Kidney (tissue), 14 donors: Measurements from ENCODE around the gene ENAH. TPM values are rescaled to one million over a fixed set of nuclear protein-coding genes. Genes with fewer than 3 reads are reported as not detected.
A peak's percentile ranks its signal among the peaks of the same experiment; 100 is the strongest.

Experiments
- DNase-seq, 5 donors: peaks; one replicate each; pipeline ENCODE4 v3.0.0-alpha.2; 2013 to 2020
- FAIRE-seq: peaks from 2 replicates; lab custom pipeline; 2012; peaks lifted over from hg19 to GRCh38; lab: Jason Lieb, UNC
- H3K27ac ChIP-seq, 2 donors: one replicate each; pipeline ENCODE4 v1.7.0; 2013; ENCODE audit warnings: low read depth in 2 of 2, low read length in 2 of 2, inconsistent platforms in 1 of 2
- H3K27me3 ChIP-seq: one replicate; pipeline ENCODE4 v1.7.1; 2013; ENCODE audit warnings: low read length, inconsistent platforms; ENCODE audit not compliant: control insufficient read depth, insufficient read depth
- H3K36me3 ChIP-seq, 3 donors: one replicate each; pipeline versions ENCODE4 v1.7.0 to v1.7.1; 2013; ENCODE audit warnings: low read length in 3 of 3, control low read depth in 1 of 3, inconsistent platforms in 1 of 3; ENCODE audit not compliant: insufficient read depth in 3 of 3, control insufficient read depth in 2 of 3
- H3K4me1 ChIP-seq, 3 donors: one replicate each; pipeline versions ENCODE4 v1.7.0 to v1.7.1; 2013; ENCODE audit warnings: low read length in 3 of 3, inconsistent platforms in 1 of 3, low read depth in 1 of 3; ENCODE audit not compliant: control insufficient read depth in 2 of 3, insufficient read depth in 2 of 3
- H3K4me3 ChIP-seq, 3 donors: one replicate each; pipeline versions ENCODE4 v1.7.0 to v1.8.1; 2013; ENCODE audit warnings: low read length in 3 of 3, control low read depth in 1 of 3, inconsistent platforms in 1 of 3
- H3K9ac ChIP-seq, 3 donors: one replicate each; pipeline versions ENCODE4 v1.7.0 to v1.7.1; 2013; ENCODE audit warnings: low read length in 3 of 3, control low read depth in 1 of 3, inconsistent platforms in 1 of 3
- H3K9me3 ChIP-seq, 3 donors: one replicate each; pipeline versions ENCODE4 v1.7.0 to v1.7.1; 2013; ENCODE audit warnings: low read length in 3 of 3, control low read depth in 1 of 3, inconsistent platforms in 1 of 3; ENCODE audit not compliant: control insufficient read depth in 2 of 3, insufficient read depth in 1 of 3
- CTCF ChIP-seq: IDR thresholded peaks from 3 replicates; pipeline ENCODE4 v1.5.1; 2012; ENCODE audit warnings: mild to moderate bottlenecking, moderate library complexity, borderline replicate concordance; ENCODE audit not compliant: insufficient read depth; ENCODE audit errors: extremely low read depth
- intact Hi-C: fragments of 100-400 bp; cut with DNase I; formaldehyde crosslinking; loops from one replicate; pipeline ENCODE4 v1.11.1; 2022
- polyA plus RNA-seq: library from polyadenylated mRNA; stranded (reverse); fragments of 350-450 nt; fragmentation: Illumina TruSeq; extraction: RNeasy Lipid Tissue Mini Kit (QIAGEN cat#74804); gene quantifications from one replicate; pipeline ENCODE4 v1.2.3, GENCODE V29; 2014; ENCODE audit warnings: low read depth, low replicate concordance; ENCODE audit not compliant: insufficient read depth
- total RNA-seq: library from RNA; stranded (reverse); fragmentation: NEBNext Ultra II Directional; extraction: Animal tissue kit (Norgen Biotek cat#: 25700); gene quantifications from one replicate; pipeline ENCODE4 v1.2.1, GENCODE V29; 2021
- donor health status: control.
- donor health status: control.
- donor health status: control.
- donor health status: control.
- donor health status: control.
- donor health status: DM: yes; HTN: yes; CAD: no.
- donor health status: Normal renal cell carcinoma (clear cell type).

Gene ENAH
- total and polyA plus RNA-seq, 2 donors from 2014 or later: 6.2 to 42.3 TPM

GRCh38 chr1:225573216-225573615, 79.7 kb downstream of the ENAH start:
- TF ChIP-seq CTCF: no peak
- no peak for DNase-seq
- H3K27me3 ChIP-seq: no peaks in the 10 kb centered on the region
- H3K27ac ChIP-seq: no peak overlapping the region
- H3K9ac ChIP-seq: no peak overlapping the region
- no peak for FAIRE-seq
- no peaks in the 10 kb centered on the region for H3K4me1 ChIP-seq
- H3K4me3 ChIP-seq: no peak overlapping the region
- intact Hi-C loops: no loop called here
- no peaks in the 10 kb centered on the region for H3K36me3 ChIP-seq
- no peaks in the 10 kb centered on the region for H3K9me3 ChIP-seq

- DNase-seq (no peak), FAIRE-seq (no peak)
- TF ChIP-seq CTCF: no peak
- H3K4me3 ChIP-seq: no peak overlapping the region
- no peaks in the 10 kb centered on the region for H3K36me3 ChIP-seq
- H3K27me3 ChIP-seq: no peaks in the 10 kb centered on the region
- no peak overlapping the region for H3K27ac ChIP-seq
- intact Hi-C loops: no loop called here
- H3K4me1 ChIP-seq: no peaks in the 10 kb centered on the region
- H3K9ac ChIP-seq: no peak overlapping the region
- no peaks in the 10 kb centered on the region for H3K9me3 ChIP-seq
Measured at GRCh38 chr1:225572422-225572821, 80.5 kb downstream of the ENAH start.

GRCh38 chr1:225567789-225568188, 85.1 kb downstream of the ENAH start:
- no peaks in the 10 kb centered on the region for H3K27me3 ChIP-seq
- FAIRE-seq: no peak

More at GRCh38 chr1:225567789-225568188, 85.1 kb downstream of the ENAH start:
- DNase-seq: peak in 1 of 5 donors; percentile 43
- Histone ChIP-seq H3K4me3 (no peak overlapping the region), H3K36me3 (no peaks in the 10 kb centered on the region), H3K9ac (no peak overlapping the region), H3K4me1 (no peaks in the 10 kb centered on the region), H3K27ac (no peak overlapping the region), H3K9me3 (no peaks in the 10 kb centered on the region)
- intact Hi-C loops: no loop called here
- no peak for TF ChIP-seq CTCF
